Left lung (tissue), 10 donors: ENCODE results near the gene LINGO3. TPM values are rescaled to one million over a fixed set of nuclear protein-coding genes. Genes with fewer than 3 reads are reported as not detected.
"Not testable (repeated sequence)": the region's sequence is repeated elsewhere in the genome, so short reads cannot be mapped to it uniquely, and the experiment has no call there.

Experiments
- ATAC-seq: fragments of 200-7000 bp; cut with Tn5 transposase; one replicate; pipeline ENCODE4 v1.9.1; 2020; ENCODE audit warnings: moderate library complexity
- DNase-seq, 4 donors: peaks; one replicate each; pipeline ENCODE4 v3.0.0-alpha.2; 2013 to 2020
- H3K27ac ChIP-seq, 2 donors: fragments of 200-600 bp; sonication (generic) in 1 of 2; one replicate each; pipeline versions ENCODE4 v1.5.0 to v1.8.0; 2020 to 2021
- H3K27me3 ChIP-seq, 2 donors: fragments of 200-600 bp; sonication (generic) in 1 of 2; one replicate each; pipeline versions ENCODE4 v1.5.0 to v1.8.0; 2020 to 2021
- H3K36me3 ChIP-seq, 2 donors: fragments of 200-600 bp; sonication (generic) in 1 of 2; one replicate each; pipeline versions ENCODE4 v1.5.0 to v1.8.0; 2020 to 2021
- H3K4me1 ChIP-seq, 2 donors: fragments of 200-600 bp; one replicate each; pipeline ENCODE4 v1.8.0; 2021
- H3K4me3 ChIP-seq, 2 donors: fragments of 200-600 bp; sonication (generic) in 1 of 2; one replicate each; pipeline versions ENCODE4 v1.5.0 to v1.8.0; 2020 to 2021; ENCODE audit warnings: mild to moderate bottlenecking in 1 of 2
- H3K9me3 ChIP-seq, 2 donors: fragments of 200-600 bp; sonication (generic) in 1 of 2; one replicate each; pipeline versions ENCODE4 v1.5.0 to v1.8.0; 2020 to 2021
- intact Hi-C, 2 donors: fragments of 100-400 bp; cut with DNase I; formaldehyde crosslinking; loops; one replicate each; pipeline versions ENCODE4 v1.11.2 to v1.14.2; 2022
- polyA plus RNA-seq, 6 donors: library from polyadenylated mRNA; unstranded; fragments of 120-200 nt; gene quantifications; one replicate each; pipeline ENCODE4 v1.2.1, GENCODE V29; 2013; ENCODE audit not compliant: insufficient read length in 6 of 6
- total RNA-seq, 2 donors: library from RNA; stranded (reverse); fragmentation: NEBNext Ultra II Directional; extraction: Animal tissue kit (Norgen Biotek cat#: 25700); gene quantifications; one replicate each; pipeline ENCODE4 v1.2.1, GENCODE V29; 2021
- TF ChIP-seq, protein P1 (sequence below), 2 donors: fragments of 200-600 bp; sonication (generic) in 1 of 2; IDR thresholded peaks; one replicate each; pipeline versions ENCODE4 v1.5.0 to v1.8.0; 2021; ENCODE audit warnings: antibody characterized with exemption in 2 of 2
- donor health status: DM: no; HTN: yes; CAD: no.
- donor health status: DM: no; HTN: no; CAD: no.

Gene LINGO3
- total and polyA plus RNA-seq, 8 donors = 0.10 to 0.17 (median 0.16) TPM; not detected in 5

GRCh38 chr19:2282862-2283237 lies 25.1 kb downstream of the LINGO3 start:
- intact Hi-C loops = no loop called here
- Histone ChIP-seq H3K27me3 (peaks cover 0 to 13% of the 10 kb centered on the region in 2 donors), H3K4me3 (peak overlapping the region in 1 of 2 donors; percentile 50), H3K9me3 (no peaks in the 10 kb centered on the region), H3K36me3 (peaks cover 0 to 8% of the 10 kb centered on the region in 2 donors), H3K27ac (peak overlapping the region in 1 of 2 donors; percentile 84), H3K4me1 (peaks cover 3 to 63% of the 10 kb centered on the region in 2 donors)
- no peak for DNase-seq
- TF ChIP-seq, protein P1, sequence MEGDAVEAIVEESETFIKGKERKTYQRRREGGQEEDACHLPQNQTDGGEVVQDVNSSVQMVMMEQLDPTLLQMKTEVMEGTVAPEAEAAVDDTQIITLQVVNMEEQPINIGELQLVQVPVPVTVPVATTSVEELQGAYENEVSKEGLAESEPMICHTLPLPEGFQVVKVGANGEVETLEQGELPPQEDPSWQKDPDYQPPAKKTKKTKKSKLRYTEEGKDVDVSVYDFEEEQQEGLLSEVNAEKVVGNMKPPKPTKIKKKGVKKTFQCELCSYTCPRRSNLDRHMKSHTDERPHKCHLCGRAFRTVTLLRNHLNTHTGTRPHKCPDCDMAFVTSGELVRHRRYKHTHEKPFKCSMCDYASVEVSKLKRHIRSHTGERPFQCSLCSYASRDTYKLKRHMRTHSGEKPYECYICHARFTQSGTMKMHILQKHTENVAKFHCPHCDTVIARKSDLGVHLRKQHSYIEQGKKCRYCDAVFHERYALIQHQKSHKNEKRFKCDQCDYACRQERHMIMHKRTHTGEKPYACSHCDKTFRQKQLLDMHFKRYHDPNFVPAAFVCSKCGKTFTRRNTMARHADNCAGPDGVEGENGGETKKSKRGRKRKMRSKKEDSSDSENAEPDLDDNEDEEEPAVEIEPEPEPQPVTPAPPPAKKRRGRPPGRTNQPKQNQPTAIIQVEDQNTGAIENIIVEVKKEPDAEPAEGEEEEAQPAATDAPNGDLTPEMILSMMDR (IDR thresholded peaks at IDR 0.05) = no peak
- ATAC-seq = no peak

DNA sequence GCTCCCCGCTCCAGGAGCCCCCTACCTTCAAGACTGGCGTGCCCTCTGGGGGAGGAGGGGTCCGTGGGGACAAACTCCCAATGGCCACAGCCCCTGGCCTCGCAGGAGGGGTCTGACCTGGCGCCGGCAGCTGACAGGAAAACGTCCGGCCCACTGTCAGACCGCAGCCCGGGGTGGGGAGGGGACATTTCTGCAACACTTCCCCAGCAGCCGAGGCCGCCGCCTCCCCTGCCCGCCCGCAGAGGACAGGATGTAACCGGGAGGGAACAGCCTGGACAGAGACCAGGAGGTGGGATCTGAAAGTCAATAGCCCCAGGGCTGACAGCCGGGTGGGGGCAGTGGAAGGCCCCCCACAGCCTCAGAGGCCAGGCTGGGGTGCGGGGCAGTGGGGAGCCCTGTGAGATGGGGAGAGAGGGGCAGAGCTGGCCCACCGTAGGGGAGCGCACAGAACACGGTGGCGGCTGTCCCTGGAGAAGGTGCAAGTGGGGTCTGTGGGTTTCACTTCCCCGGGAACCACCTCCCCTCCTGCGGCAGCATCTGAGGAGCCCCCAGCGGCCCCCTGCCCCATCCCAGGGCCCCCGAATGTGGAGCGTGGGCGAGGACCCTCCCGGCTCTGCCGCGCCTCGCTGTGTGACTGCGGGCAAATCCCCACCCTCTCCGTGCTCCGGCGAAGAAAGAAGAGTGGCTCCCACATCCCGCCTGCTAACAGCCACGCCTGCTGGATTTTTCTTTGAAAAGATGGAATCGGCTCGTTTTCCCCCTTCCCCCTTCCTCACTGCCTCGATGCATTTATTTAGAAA lies 25.7 kb downstream of the LINGO3 start, which contains the start of gene PEAK3:
Gene PEAK3, minus strand, starts transcription at position 114 of the 800 bp plus-strand sequence. CDS start 1,244 bp downstream, outside the sequence.
- ATAC-seq (peak; percentile 89), DNase-seq (peak in 3 of 4 donors; percentile 79 to 98 (median 91))
- H3K27me3 ChIP-seq = peaks cover 0 to 13% of the 10 kb centered on the region in 2 donors
- peaks cover 0 to 12% of the 10 kb centered on the region in 2 donors for H3K36me3 ChIP-seq
- no peaks in the 10 kb centered on the region for H3K9me3 ChIP-seq
- TF ChIP-seq, protein P1 (IDR thresholded peaks at IDR 0.05) = no peak
- peak within 1 kb of the TSS; percentile 54 to 84 for H3K27ac ChIP-seq
- peak within 1 kb of the TSS; percentile 17 to 50 for H3K4me3 ChIP-seq
- intact Hi-C loops = no loop called here
- peaks cover 3 to 58% of the 10 kb centered on the region in 2 donors for H3K4me1 ChIP-seq

DNA sequence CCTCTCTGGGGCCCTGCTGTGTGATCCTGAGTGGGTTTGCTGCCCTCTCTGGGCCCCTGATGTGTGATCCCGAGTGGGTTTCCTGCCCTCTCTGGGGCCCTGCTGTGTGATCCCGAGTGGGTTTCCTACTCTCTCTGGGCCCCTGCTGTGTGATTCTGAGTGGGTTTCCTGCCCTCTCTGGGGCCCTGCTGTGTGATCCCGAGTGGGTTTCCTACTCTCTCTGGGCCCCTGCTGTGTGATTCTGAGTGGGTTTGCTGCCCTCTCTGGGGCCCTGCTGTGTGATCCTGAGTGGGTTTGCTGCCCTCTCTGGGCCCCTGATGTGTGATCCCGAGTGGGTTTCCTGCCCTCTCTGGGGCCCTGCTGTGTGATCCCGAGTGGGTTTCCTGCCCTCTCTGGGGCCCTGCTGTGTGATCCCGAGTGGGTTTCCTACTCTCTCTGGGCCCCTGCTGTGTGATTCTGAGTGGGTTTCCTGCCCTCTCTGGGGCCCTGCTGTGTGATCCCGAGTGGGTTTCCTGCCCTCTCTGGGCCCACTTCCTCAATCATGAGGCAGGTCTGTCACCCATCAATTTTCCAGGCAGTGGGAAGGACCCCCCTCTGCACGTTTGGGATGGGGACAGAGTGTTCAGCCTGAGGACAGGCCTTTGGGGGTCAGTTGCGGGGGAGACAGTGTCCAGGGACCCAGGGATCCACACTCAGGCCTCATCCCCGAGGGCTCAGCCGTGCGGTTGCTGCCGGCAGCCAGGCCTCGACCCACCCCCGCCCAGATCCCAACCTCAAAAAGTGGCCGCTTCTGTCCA lies 26.5 kb downstream of the LINGO3 start:
- Histone ChIP-seq H3K4me1 (peaks cover 3 to 53% of the 10 kb centered on the region in 2 donors), H3K27me3 (peaks cover 0 to 12% of the 10 kb centered on the region in 2 donors), H3K4me3 (peak overlapping the region; percentile 5 to 50), H3K27ac (peak overlapping the region; percentile 54 to 84), H3K36me3 (peaks cover 0 to 20% of the 10 kb centered on the region in 2 donors)
- peak; percentile 25 for ATAC-seq
- intact Hi-C loops, H3K9me3 ChIP-seq, DNase-seq: not testable (repeated sequence)

DNA sequence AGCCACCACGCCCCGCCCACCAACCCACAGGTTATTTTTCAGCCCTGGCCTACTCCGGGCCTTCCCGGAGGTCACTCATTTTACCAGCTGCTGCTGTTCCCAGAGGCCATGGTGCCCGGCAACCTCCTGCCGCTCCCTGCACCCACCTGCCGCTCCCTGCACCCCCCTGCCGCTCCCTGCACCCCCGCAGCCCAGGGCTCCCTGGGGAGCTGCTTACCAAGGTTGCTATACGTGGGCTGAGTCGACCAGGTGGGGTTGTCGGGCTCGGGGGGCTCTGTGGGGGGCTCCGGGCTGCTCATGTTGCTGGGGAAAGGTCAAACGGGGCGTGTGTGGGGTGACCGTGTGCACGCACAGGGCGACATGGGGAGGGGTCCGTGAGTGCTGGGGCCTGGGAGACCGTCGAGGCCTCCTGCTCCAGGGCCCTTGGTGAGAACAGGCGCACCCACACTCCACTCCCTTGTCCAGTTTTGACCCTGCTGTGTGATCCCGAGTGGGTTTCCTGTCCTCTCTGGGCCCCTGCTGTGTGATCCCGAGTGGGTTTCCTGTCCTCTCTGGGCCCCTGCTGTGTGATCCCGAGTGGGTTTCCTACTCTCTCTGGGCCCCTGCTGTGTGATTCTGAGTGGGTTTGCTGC lies 27.2 kb downstream of the LINGO3 start:
- H3K4me1 ChIP-seq = peaks cover 3 to 54% of the 10 kb centered on the region in 2 donors
- H3K27ac ChIP-seq = peak overlapping the region in 1 of 2 donors; percentile 28
- DNase-seq (no peak), ATAC-seq (no peak)
- H3K9me3 ChIP-seq = no peaks in the 10 kb centered on the region
- TF ChIP-seq, protein P1 (IDR thresholded peaks at IDR 0.05) = no peak
- intact Hi-C loops = no loop called here
- H3K27me3 ChIP-seq = peaks cover 0 to 8% of the 10 kb centered on the region in 2 donors
- peaks cover 0 to 27% of the 10 kb centered on the region in 2 donors for H3K36me3 ChIP-seq
- H3K4me3 ChIP-seq = peak overlapping the region in 1 of 2 donors; percentile 25

DNA sequence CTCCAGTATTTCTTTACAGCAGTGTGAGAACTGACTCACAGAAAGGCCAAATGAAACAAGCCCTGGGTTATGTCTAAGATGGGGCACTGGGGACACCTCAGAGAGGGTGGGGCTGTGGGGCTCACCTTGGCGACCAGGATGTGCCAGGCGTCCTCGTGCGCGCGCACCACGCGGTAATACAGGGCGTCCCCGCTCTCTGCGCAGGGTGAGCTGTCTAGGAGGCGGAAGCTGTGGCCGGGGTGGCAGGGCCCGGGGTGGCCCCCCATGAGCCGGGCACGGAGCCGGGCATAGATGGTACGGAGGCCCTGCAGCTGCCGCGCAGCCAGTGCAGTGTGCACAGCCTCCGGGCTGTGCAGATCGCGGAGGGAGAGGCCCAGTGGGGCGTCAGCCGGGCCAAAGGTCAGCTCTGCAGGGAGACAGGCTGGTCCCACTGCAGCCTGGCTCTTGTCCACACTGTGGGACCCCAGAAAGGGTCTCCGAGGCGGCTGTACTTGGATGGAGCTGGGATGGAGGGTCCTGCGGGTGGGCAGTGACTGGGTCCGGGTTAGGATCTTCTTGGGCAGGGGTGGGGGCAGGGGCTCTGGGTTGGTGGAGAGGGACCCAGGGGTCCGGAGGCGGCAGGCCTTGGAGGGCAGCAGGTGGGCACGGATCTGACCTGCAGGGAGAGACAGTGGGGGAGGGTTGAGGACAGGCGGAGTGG lies 29.3 kb downstream of the LINGO3 start:
- H3K9me3 ChIP-seq = no peaks in the 10 kb centered on the region
- H3K36me3 ChIP-seq = peaks cover 0 to 37% of the 10 kb centered on the region in 2 donors
- ATAC-seq = no peak
- no peak overlapping the region for H3K27ac ChIP-seq
- intact Hi-C loops = loop anchor here in 1 of 2 donors (10.0 kb wide), 1 partner anchor 106 kb away; no protein-coding TSS in a partner anchor
- TF ChIP-seq, protein P1 (IDR thresholded peaks at IDR 0.05) = no peak
- no peak for DNase-seq
- peaks cover 0 to 8% of the 10 kb centered on the region in 2 donors for H3K27me3 ChIP-seq
- H3K4me3 ChIP-seq = no peak overlapping the region
- peaks cover 17 to 60% of the 10 kb centered on the region in 2 donors for H3K4me1 ChIP-seq
